Measurements from ENCODE around the gene SLC30A2.

Gene SLC30A2

GRCh38 chr1:26036756-26037281 lies 9.1 kb downstream of the SLC30A2 start:
- H3K36me3 ChIP-seq (ENCODE audit: control insufficient read depth in 2 of 2, insufficient read depth in 1 of 2, low read length in 2 of 2) = no peaks in the 10 kb centered on the region
- no peak overlapping the region for H3K4me3 ChIP-seq (ENCODE audit: low read depth, low read length)
- ChIA-PET CTCF (interaction anchor here (0.6 to 7.5 kb wide), 33 partner anchors 10 to 381 kb away, joined by 3 to 80 read pairs (median 4); partner anchors contain the start of genes CEP85 and ZNF593), POLR2A (interaction anchor here (0.8 to 1.2 kb wide), 3 partner anchors 9 to 107 kb away, joined by 3 read pairs; partner anchors contain the start of gene PDIK1L)
- no peaks in the 10 kb centered on the region for H3K4me1 ChIP-seq (ENCODE audit: control insufficient read depth, insufficient read depth, low read length)
- TF ChIP-seq, protein P1, sequence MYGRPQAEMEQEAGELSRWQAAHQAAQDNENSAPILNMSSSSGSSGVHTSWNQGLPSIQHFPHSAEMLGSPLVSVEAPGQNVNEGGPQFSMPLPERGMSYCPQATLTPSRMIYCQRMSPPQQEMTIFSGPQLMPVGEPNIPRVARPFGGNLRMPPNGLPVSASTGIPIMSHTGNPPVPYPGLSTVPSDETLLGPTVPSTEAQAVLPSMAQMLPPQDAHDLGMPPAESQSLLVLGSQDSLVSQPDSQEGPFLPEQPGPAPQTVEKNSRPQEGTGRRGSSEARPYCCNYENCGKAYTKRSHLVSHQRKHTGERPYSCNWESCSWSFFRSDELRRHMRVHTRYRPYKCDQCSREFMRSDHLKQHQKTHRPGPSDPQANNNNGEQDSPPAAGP (tag by site-specific recombination; IDR thresholded peaks at IDR 0.05) = 0 out of 2 replicates have a peak, but pooled peaks have one; percentile 1
- TF ChIP-seq ZNF596 (tag by site-specific recombination; IDR thresholded peaks at IDR 0.05) (no peak), EGR2 (tag by site-specific recombination; IDR thresholded peaks at IDR 0.05; ENCODE audit: low read depth) (0 out of 2 replicates have a peak, but pooled peaks have one; percentile 20)
- no peaks in the 10 kb centered on the region for H3K9me3 ChIP-seq (ENCODE audit: control insufficient read depth, insufficient read depth, low read depth, low read length)
- H3K27ac ChIP-seq (ENCODE audit: extremely low read depth, low read depth, low read length) = no peak overlapping the region

DNA sequence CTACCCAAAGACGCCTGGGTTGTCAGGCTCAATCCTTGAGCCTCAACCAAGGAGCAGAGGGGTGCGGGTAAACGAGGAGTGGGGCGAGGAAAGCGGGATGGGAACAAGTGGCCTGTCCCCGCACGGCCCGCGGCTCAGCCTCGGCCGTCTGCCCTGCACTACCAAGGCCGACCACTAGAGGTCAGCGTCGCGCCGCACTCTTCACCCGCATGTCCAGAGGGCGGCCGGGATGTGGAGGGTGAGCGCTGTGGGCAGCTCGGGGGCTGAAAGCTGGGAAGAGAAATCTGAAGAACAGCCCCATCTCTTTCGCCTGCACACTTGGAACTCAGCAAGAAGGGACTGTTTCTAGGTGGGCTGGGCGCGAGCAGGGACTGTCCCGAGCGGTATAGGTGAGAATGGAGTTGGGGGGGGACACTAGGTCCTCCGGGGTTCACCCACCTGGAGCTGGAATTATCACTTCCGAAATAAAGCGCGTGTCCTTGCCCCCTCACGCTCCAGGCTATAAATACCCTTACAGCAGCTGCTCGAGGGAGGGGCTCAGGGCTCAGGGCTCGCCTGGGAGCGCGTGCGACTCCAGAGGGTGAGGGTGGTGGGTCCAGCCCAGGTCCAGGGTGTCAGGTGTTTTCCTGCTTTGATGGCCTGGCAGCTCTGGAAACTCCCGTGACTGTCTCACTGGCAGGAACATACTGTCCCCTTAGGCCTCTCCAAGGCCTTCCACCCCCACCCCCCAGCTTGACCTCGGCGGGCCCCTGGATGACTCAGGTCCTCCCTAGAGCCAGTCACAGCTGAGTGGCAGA lies 9.8 kb downstream of the SLC30A2 start:
- H3K36me3 ChIP-seq (ENCODE audit: control insufficient read depth in 2 of 2, insufficient read depth in 1 of 2, low read length in 2 of 2) = no peaks in the 10 kb centered on the region
- ChIA-PET POLR2A (interaction anchor here (0.6 to 1.8 kb wide), 6 partner anchors 9 to 355 kb away, joined by 3 to 10 read pairs (median 3); partner anchors contain the start of gene PDIK1L), CTCF (interaction anchor here (0.6 to 7.5 kb wide), 47 partner anchors 8 to 1836 kb away, joined by 3 to 80 read pairs (median 4); partner anchors contain the start of genes C1orf232, CEP85, THEMIS2 and ZNF593)
- peak overlapping the region; percentile 56; the same call in 1 of the 2 replicates for H3K27ac ChIP-seq (ENCODE audit: extremely low read depth, low read depth, low read length)
- H3K9me3 ChIP-seq (ENCODE audit: control insufficient read depth, insufficient read depth, low read depth, low read length) = no peaks in the 10 kb centered on the region
- no peaks in the 10 kb centered on the region for H3K4me1 ChIP-seq (ENCODE audit: control insufficient read depth, insufficient read depth, low read length)
- peak overlapping the region; percentile 83 for H3K4me3 ChIP-seq (ENCODE audit: low read depth, low read length)
- TF ChIP-seq ZNF324 (tag by site-specific recombination; IDR thresholded peaks at IDR 0.05) (0 out of 2 replicates have a peak, but pooled peaks have one; percentile 4), HIC1 (tag by site-specific recombination; IDR thresholded peaks at IDR 0.05) (peak; percentile 62), ZFP69B (tag by site-specific recombination; IDR thresholded peaks at IDR 0.05) (peak; percentile 1), ZNF654 (tag by site-specific recombination; IDR thresholded peaks at IDR 0.05; ENCODE audit: low read depth) (peak; percentile 80), ZSCAN23 (tag by site-specific recombination; IDR thresholded peaks at IDR 0.05) (no peak), ZNF2 (tag by site-specific recombination; IDR thresholded peaks at IDR 0.05) (peak; percentile 63), ZFP37 (tag by site-specific recombination; IDR thresholded peaks at IDR 0.05) (0 out of 2 replicates have a peak, but pooled peaks have one; percentile 1), ZNF239 (tag by site-specific recombination; IDR thresholded peaks at IDR 0.05) (no peak), SCRT2 (tag by site-specific recombination; IDR thresholded peaks at IDR 0.05) (peak; percentile 74), ZNF121 (tag by site-specific recombination; IDR thresholded peaks at IDR 0.05) (0 out of 2 replicates have a peak, but pooled peaks have one; percentile 7), CTCF (tag by site-specific recombination; IDR thresholded peaks at IDR 0.05) (peak; percentile 98), ZNF747 (tag by site-specific recombination; IDR thresholded peaks at IDR 0.05) (no peak), ZNF510 (tag by site-specific recombination; IDR thresholded peaks at IDR 0.05; ENCODE audit: insufficient replicate concordance) (no peak), ZNF785 (tag by site-specific recombination; IDR thresholded peaks at IDR 0.05) (no peak)
- TF ChIP-seq, protein P2, sequence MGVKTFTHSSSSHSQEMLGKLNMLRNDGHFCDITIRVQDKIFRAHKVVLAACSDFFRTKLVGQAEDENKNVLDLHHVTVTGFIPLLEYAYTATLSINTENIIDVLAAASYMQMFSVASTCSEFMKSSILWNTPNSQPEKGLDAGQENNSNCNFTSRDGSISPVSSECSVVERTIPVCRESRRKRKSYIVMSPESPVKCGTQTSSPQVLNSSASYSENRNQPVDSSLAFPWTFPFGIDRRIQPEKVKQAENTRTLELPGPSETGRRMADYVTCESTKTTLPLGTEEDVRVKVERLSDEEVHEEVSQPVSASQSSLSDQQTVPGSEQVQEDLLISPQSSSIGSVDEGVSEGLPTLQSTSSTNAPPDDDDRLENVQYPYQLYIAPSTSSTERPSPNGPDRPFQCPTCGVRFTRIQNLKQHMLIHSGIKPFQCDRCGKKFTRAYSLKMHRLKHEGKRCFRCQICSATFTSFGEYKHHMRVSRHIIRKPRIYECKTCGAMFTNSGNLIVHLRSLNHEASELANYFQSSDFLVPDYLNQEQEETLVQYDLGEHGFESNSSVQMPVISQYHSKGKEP (tag by site-specific recombination; IDR thresholded peaks at IDR 0.05) = no peak
- TF ChIP-seq, protein P3, sequence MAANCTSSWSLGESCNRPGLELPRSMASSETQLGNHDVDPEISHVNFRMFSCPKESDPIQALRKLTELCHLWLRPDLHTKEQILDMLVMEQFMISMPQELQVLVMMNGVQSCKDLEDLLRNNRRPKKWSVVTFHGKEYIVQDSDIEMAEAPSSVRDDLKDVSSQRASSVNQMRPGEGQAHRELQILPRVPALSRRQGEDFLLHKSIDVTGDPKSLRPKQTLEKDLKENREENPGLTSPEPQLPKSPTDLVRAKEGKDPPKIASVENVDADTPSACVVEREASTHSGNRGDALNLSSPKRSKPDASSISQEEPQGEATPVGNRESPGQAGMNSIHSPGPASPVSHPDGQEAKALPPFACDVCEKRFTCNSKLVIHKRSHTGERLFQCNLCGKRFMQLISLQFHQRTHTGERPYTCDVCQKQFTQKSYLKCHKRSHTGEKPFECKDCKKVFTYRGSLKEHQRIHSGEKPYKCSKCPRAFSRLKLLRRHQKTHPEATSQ (tag by site-specific recombination; IDR thresholded peaks at IDR 0.05) = no peak
- TF ChIP-seq, protein P1 (tag by site-specific recombination; IDR thresholded peaks at IDR 0.05) = peak; percentile 78
